ENCODE results near the gene GPATCH8.
A peak's percentile ranks its signal among the peaks of the same experiment; 100 is the strongest.

Gene GPATCH8

DNA sequence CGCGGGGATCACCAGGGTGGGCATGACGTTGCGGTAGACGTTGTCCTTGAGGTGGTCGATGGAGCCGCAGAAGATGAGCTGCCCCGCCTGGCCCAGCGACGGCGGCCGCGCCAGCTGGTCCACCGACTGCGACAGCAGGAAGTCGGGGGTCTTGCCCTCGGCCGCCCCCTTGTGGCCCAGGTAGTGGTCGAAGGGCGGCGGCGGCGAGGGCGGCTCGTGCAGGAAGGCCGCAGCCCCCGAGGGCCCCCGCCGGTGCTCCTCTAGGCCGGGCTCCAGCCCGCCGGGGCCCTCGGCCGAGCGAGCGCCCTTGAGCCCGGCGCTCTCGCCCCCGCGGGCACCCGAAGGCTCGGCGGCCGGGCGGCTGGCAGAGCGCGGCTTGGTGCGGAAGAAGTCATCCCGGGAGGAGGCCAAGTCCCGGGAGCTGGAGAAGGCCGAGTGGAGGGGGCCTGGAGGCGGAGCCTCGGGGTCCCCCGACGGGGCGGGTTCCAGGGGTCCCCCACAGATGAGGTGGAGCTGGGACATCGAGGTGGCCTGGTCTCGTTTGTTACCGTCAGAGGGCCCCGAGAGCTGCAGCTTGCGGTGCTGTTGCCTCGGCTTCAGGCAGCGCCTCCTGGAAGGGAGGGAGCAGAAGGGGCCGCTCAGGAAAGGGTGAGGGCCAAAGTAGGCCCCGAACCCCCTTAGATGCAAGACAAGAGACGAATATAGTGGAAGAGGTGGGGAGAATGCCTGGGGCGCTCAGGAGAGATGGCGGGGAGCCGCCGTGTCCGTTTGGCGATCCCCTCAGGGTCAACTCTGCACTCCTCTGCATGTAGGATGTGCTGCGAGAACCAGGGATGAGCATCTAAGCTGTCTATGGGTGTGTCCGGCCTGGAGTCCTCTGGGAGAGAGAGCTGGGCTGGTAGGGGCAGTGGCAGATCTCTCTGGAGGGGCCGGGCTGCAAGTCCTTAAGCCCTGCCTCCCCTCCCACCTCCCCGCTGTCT lies 148.3 kb downstream of the GPATCH8 start:
- DNase-seq (ENCODE audit: low read depth): no peak

- DNase-seq (ENCODE audit: low read depth): peak; percentile 37
Measured at GRCh38 chr17:44353672-44354331, 149.4 kb downstream of the GPATCH8 start.

DNA sequence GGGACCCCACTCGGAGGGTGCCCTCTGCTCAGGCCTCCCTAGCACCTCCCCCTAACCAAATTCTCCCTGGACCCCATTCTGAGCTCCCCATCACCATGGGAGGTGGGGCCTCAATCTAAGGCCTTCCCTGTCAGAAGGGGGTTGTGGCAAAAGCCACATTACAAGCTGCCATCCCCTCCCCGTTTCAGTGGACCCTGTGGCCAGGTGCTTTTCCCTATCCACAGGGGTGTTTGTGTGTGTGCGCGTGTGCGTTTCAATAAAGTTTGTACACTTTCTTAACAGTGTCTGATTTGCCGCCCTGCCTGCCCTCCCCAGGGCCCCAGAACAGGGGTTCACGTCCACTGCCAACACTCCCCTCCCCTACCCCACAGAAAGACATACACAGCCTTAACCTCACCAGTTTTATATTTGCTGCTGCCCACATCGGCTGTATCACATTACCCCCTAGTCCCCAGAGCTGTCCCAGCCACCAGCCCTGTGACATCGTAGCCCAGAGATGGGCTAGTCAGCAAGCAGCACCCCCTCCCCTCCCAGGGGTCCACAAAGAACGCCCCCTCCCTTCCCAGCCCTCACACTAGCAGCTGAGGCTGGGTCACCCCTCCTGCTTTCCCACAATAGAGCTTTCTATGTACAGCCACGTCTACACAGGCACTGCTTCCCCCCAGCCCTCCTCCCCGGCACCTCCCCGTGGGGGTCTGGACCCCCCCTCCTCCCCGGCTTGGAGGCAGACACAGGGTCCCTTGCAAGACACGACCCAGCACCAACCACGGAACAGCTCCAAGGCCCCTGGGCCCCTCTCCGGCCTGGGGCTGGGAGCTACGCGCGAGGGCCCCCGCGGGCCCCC lies 150.2 kb downstream of the GPATCH8 start:
- DNase-seq (ENCODE audit: low read depth): no peak

- no peak for DNase-seq (ENCODE audit: low read depth)
Measured at GRCh38 chr17:44351961-44352827, 151.0 kb downstream of the GPATCH8 start.

- no peak for DNase-seq (ENCODE audit: low read depth)
Measured at GRCh38 chr17:44351464-44351863, 151.7 kb downstream of the GPATCH8 start.

GRCh38 chr17:44350733-44351226 lies 152.4 kb downstream of the GPATCH8 start:
- peak; percentile 66 for DNase-seq (ENCODE audit: low read depth)

DNA sequence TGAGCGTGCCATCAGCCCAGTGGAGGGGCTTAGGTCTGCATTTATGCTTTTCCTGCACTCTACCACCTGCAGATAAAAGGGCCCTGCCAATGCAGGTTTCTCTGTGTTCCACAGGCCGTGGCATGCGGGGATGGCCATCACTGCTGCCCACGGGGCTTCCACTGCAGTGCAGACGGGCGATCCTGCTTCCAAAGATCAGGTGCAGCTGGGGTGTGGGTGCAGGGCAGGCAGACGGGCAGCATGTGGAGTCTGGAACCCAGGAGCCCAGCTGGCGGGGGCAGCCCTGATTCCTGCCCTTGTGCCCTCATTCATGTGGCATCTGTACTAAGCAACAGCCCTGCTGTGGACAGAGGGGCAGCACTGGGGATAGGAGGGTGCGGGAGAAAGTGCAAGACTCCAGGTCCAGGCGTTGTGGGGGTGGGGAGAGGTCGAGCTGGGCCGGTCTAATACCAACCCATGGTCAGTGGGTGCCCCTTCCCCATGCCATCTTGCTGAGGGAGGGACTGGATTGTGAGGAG lies 153.6 kb downstream of the GPATCH8 start:
- DNase-seq (ENCODE audit: low read depth): no peak

DNA sequence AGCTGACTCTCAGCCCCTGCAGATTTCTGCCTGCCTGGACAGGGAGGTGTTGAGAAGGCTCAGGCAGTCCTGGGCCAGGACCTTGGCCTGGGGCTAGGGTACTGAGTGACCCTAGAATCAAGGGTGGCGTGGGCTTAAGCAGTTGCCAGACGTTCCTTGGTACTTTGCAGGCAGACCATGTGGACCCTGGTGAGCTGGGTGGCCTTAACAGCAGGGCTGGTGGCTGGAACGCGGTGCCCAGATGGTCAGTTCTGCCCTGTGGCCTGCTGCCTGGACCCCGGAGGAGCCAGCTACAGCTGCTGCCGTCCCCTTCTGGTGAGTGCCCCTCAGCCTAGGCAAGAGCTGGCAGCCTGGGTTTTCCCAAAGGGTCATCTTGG lies 154.2 kb downstream of the GPATCH8 start:
- no peak for DNase-seq (ENCODE audit: low read depth)

GRCh38 chr17:44348234-44348987 lies 154.8 kb downstream of the GPATCH8 start:
- peak; percentile 58 for DNase-seq (ENCODE audit: low read depth)
